HG03196 (cell line): ENCODE results near the gene TTLL5.

Experiments
- ATAC-seq: cut with Tn5 transposase; IDR thresholded peaks from one replicate; pipeline ENCODE4 v1.9.1; 2021; ENCODE audit not compliant: unreplicated experiment

TTLL5 gene

DNA sequence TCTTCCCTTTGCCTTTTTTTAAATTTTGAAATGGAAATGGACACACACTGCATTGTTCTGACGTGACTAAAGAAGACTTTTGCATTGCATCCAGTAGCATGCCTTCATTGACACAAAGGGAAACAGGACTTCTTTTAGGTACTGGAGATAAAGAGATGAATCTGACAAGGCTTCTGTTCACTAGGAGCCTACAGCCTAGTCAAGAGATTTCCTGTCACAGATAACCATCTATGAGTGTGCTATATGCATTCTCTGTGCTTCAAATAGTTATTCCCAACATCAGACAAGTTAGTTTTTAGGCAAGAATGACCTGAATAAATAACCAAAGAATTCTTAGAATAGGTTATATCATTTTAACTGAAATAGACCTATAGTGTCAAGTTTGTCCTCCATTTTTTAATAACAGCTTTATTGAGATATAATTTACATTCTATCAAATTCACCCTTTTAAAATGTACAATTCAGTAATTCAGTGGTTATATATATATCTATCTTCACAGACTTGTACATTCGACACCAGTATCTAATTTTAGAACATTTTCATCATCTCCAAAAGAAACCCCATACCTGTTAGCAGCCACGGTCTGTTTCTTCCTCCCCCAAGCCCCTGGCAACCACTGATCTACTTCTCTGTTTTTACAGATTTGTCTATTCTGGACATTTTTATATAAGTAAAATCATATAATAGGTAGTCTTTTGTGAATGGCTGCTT lies 122.7 kb downstream of the TTLL5 start:
- no peak for ATAC-seq

DNA sequence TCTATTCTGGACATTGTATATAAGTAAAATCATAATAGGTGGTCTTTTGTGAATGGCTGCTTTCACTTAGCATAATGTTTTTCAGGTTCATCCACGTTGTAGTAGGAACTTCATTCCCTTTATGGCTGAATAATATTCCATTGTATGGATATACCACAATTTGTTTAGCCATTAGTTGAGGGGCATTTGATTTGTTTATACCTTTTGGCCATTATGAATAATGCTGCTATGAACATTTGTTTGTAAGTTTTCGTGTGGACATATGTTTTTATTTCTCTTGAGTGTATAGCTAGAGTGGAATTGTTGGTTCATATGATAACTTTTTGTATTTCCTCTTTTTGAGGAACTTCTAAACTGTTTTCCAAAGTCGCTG lies 123.3 kb downstream of the TTLL5 start:
- no peak for ATAC-seq

DNA sequence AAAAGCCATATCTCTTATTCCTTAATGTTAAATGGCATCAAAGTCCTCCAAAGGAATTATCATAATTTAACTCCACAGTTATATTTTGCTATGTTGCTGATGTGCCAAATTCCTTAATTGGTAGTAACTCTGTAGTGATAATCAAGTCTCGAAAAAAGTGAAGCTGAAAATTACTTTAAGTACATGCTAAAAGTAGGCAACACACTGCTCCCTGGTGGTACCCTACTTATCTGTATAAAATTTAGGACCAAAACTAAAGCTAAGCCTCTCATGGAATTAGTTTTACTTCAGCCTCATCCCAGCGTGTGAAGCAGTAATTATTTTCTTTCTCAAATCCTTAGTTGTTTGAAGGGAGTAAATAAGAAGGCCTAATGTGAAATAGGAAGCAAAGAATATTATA lies 132.8 kb downstream of the TTLL5 start:
- ATAC-seq, result no peak

DNA sequence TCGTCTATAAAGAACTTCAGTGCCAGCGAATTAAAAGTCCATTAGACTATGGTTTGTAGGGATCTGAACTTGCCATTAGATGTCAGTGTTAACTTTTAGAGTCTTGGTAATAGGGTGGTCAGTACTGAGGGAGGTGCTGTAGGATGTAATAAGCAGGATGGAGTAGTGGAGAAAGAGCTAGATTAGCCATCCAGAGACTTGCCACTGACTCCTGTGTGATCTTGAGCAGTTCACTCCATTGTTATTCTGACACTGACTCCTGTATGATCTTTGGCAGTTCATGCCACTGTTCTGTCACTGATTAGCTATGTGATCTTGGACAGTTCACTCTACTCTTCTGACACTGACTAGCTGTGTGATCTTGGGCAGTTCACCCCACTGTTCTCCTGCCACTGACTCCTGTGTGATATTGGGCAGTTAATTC lies 133.6 kb downstream of the TTLL5 start:
- ATAC-seq, result no peak

DNA sequence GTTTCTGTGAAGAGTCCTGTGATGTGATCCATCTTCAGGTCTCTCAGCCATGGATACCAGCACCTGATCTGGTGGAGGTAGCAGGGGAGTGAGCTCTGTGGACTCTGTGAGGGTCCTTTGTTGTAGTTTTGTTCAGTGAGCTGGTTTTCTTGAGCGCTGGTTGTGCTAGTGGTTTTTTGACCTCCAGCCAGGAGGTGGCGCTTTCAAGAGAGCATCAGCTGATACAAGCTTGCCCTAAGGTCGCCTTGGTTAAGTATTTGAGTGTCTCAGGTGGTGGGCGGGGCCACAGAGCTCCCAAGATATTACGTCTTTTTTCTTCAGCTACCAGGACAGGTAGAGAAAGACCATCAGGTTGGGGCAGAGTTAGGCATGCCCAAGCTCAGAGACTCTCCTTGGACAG lies 139.7 kb downstream of the TTLL5 start:
- no peak for ATAC-seq

DNA sequence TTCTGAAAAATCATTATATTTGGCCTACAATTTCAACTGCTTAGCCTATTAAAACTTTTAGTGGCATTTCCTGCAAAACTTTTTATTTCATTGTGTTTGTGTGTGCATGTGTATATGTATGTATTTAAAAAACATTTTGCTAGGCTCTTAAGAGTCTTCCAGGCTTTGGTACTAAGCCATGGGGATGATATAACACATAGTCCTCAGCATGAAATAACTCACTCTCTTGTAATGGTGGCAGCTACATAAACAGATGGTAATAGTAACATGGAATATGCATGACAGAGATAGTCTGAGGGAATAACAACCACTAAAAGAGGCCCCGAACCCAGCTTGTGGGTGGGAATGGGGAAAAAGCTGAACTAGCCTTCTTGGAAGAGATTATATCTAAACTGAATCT lies 141.4 kb downstream of the TTLL5 start:
- no peak for ATAC-seq

DNA sequence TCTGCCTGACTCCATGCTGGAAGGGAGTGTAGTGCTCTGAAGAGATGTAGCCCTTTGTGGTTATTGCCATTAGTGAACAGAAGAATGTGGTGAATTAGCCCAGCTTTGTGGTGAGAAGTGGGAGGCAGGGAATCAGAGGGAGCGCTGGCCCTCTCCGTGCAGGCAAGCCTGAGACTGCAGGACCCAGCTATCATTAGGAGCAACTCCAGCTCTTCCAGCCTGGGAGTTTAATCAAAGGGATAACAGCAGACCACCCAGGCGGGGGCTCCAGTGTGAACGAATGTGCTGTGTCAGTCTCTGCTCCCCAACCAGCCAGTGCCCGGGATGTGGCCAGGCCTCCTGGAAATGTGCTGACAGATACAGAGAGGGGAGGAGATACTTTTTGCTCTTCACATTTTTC lies 142.7 kb downstream of the TTLL5 start:
- no peak for ATAC-seq

DNA sequence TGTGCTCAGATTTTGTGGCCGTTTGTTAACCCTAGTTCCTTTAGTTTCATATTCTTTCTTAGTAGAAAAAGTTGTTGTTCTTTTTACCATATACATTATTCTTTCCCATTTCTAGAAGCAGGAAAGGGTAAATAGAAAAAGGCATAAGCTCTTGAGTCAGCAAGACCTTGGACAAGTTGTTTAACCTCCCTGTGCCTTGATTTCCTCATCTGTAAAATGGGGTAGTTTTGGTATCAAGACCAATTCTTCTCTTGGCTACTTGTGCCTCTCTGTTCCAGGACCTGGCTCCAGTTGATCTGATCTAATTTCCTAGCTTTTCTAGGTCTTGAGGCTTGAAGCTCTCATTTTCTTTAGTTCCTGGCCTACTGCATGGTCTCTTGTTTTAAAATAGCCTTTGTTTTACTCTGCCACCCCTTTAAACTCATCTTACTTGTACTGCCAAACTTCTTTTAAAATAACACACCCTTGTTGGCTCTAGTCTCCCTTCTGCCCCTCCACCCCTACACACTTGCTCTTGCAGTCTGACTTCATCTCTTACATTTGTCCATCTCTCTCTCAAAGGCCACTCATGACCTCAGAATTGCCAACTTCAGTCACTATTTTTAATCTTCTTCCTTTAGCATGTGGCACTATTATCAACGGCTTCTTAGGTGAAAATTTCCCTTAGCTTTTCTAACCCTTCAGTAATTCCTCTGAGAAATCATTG lies 143.7 kb downstream of the TTLL5 start:
- no peak for ATAC-seq

DNA sequence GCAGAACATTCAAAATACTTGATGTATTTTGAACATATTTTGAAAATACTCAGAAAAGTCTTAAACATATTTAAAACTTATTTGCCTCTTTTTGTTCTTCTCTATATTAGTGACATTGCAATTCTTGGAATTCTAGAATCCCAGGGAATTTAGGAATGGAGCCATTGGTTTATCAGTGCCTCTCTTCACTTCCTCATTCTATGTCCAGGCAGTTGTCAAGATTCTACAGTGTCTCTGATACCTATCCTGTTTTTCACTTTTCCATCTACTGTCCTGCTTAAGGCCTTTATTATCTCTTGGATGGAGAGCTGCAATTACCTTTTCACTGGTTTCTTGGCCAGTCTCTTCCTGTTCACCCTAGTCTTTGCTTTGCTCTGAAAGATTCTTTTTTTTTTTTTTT lies 144.6 kb downstream of the TTLL5 start:
- ATAC-seq, result no peak

DNA sequence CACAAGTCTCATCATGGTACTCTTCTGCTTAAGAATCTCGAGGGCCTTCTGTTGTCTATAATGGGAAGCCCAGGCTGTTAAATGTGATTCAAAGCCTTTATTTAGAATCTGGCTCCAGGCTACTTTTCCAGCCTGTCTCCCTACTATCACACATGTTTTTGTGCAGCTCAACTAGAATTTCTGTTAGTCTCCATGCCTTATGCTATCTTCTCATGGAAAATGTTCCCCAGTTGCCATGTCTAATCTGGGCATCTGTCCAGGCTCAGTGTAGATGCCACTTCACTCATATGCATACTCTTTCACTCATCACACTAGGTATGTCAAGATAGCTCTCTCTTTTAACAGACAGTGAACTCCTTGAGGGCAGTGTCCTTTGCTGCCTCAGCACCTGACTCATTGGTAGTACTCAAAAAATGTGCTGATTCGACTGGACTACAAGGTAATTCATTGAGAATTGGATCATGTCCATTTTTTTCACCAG lies 145.3 kb downstream of the TTLL5 start:
- no peak for ATAC-seq

DNA sequence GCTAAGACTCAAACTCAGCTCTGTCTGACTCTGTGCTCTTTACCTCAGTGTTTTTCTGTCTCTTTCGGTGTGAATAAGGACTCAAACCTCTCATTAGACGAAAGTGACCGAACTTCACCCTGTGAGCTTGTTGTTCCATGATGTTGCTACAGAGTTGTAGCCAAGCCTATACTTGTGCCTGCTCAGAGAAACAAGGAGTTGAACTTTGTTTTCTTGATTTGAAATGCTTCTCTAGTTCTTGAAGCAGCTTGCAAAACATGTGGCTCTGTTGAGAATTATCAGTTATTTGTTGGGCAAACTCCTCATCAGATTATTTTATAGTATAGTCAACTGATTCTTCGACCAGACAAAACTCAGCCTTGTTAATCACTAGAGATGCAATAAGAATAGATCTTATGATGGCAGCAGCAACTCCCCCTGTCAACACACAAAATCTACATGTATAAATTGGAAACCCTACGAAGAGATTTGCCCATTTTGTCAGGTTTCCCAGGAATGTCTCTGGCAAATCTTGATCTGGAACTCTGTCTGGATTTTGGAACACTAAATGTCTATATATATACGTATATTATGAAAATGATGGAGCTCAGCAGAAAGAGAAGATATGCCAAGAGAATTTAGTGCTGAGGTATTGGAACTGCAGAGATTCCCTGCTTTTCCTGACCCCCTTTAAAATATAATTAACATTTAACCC lies 146.8 kb downstream of the TTLL5 start:
- ATAC-seq, result no peak

DNA sequence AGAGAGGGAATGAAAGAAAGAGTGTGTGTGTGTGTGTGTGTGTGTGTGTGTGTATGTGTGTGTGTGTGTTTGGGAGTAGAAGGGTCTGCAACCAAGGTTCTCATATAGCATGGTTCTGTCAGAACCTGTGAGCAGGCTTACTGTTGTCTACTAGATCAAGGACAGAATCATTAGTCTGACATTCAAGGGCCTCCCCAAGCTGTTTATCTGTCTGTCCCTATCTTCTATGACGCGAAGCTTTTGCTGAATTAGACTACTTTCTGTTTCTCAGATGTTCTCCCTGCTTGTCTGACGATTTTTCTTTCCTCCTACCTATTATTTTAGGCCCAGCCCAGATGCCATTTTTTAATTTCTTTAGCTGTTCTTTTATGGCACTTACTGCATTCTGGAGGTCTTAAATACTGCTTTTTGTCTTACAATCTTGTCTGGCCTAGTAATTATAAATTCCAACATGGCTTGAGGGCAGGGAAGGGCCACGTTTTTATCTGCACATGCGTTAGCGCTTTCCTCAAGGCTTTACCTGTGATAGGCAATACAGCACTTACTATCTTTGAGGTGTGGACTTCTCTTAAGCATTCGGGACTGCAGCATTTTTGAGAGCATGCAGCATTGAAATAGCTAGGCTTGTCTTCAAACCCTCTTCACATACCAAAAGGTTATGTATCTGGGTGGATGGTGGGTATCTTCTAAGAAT lies 150.2 kb downstream of the TTLL5 start:
- ATAC-seq, result no peak

DNA sequence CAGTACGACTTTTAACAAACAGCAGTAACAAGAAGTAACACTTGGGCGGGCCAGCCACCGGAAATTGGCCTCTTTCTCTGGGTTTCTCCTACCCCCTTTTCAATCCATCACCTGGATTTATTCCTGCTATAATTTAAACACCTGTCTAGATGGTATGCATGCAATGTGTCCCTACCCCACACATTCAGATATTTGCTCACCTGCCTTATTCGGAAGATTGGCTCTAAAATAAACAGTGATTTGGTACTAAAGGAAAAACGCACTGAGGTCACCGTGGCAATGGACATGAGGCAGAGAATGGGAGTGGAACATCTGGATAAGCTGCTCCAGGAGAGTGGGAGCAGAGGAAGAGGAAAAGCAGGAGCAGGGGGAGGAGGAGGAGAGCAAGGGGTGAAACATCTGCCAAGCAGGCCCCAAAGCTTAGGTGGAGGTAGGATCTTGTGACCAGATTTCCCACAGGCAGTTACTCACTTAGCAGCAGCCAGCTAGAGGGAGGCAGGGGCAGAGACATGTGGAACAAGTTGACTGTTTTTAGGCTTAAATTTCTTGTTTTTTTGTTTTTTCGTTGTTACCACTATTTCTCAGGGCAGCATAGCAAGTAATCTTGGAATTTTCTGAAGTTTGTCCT lies 150.9 kb downstream of the TTLL5 start:
- ATAC-seq, result no peak

DNA sequence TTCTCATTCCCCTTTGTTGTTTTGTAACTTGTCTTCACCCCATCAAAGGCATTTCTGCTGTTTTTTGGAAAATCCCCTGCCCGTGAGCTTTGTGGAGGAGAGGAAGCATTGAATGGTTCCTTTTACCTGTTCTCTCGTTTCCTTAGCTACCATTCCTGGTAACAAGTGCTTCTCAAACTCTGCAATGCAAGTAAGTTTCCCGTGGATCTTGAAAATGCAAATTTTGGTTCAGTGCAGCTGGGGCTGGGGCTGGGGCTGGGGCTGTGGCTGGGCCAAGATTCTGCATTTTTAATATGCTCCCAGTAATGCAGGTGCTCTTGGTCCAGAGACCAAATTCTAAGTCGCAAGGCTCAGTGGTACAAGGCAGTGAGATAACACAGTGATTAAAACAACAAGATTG lies 151.6 kb downstream of the TTLL5 start:
- no peak for ATAC-seq

DNA sequence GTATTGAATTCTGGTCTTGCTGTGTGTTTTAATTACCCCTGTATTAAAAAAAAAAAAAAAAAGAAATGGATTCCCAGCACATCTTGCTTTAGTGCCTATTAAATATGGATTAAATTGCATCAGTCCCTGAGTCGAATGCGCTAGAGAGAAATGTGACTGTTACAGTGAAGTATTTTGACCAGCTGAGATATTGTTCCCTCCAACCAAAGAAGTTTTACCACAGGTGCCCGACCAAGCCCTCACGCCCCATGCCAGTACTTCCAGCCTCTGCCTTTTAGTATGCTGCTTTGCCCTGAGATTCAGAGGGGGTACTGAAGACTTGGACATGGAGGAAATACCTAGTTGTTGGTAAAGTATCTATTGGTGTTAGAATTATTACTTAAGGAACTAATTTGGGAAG lies 159.7 kb downstream of the TTLL5 start:
- ATAC-seq, result no peak

DNA sequence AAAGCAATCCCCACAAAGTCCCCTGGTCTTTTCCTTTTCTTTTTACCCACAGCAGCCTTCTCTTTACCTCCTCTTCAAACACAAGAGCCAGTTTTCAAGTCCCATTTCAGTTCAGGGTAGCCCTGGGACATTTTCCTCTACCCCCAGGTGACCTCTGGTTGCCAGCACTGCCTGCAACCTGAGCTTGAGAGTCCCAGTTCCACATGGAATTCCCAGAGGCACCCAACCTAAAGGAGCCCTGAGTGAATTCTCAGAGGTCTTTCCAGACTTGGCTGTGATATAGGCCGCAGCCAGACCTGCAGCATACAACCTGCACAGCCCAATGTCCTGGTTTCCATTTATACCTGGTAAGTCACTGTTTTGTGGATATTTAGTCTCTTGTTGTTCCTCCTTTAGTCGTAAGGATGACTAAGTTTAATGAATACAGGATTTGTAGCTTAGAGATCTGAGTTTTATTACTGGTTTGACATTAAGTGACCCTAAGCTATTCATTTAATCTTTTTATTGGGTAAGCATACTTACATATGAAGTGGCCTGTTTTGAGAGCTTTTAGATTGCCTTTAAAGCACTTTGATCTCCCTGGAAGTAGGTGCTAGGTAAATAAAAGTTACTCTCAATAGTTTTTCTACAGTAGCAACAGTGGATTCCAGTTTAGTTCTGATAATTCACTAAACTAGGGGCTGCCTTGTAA lies 160.9 kb downstream of the TTLL5 start:
- no peak for ATAC-seq

DNA sequence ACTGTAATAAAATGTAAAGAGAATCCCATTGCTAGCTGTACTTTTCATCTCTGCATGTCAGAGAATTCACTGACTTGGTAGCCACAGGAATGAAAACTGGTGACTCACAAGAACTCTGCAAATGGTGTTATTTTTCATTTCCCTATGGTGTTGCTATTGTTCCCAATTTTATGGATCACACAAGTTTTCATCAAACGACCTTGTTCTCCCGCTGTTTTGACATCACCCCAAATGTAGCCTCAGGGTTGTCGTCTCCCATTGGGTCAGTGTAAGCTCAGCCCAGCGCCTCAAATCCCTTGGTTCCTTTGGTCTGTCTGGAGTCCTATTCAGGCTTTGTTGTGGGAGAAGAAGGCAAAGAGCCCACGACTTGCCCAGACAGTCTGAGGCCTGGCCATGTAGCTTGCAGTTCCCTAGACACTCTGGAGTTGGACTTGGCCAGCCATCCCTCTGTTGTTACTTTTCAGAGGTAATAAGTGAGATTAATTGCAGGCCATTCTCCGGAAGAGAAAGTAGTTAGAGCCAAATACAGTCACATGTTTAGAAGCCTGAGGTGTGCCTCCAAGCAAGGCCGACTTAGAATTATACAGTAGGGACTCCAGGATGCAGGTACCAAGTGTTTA lies 161.6 kb downstream of the TTLL5 start:
- no peak for ATAC-seq

DNA sequence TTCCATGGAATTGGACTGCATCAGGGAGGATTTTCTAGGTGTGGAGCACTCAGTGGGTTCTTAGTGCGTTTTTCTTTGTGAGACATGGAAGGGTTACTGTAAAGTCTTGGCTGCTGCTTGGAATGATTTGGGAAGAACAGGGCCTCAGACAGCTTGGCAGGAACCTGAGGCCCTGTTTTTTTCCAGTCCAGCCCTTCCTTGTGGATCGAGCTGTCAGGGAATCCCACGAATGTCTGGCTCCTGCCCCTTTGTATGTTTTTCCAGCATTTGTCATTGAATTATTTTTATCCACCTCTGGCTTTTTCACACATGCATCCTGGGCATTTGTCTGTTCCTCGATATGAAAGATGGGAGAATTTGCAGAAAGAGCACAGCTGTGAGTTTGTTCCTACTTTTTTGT lies 162.3 kb downstream of the TTLL5 start:
- no peak for ATAC-seq

DNA sequence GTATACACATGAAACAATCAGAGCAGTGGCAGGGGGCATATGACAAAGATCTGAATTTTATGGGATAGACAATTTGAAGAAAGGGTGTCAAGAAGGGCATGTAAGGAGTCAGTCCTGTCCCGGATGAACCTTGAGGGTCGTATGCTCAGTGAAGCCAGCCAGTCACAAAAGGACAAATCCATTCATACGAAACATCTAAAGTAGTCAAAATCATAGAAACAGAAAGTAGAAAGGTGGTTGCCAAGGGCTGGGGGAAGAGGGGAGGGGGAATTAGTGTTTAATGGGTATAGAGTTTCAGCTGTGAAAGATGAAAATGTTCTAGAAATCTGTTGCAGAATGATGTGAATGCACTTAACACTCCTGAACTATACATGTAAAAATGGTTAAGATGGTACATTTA lies 163.3 kb downstream of the TTLL5 start:
- ATAC-seq, result no peak

DNA sequence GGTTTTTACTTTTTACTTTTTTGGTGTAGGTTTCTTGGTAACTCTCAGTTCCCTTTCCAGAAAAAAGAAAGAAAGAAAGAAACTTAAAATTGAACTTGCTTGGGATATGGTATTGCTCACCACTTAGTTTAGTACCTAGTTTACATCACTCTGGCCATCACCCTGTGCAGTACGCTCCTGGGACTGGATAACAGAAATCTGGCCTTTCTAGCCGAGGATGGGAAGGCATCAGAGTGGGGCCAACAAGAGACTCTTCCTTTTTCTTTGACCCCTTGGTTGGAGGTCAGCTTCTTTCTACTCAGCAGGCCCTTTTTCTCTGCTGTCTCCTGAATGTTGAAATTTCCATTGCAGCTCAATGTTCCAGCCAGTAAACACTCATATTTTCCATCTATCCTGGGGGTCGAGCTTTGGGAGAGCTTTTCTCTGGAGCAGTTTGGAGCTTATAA lies 164.1 kb downstream of the TTLL5 start:
- ATAC-seq, result no peak
